C4-2B (cell line): Measurements from ENCODE around the gene PPP6R3.

ENCODE experiments used
- H3K27ac ChIP-seq: fragments of 450-650 bp; 2 replicates; pipeline ENCODE4 v1.5.1; 2017
- CTCF ChIP-seq: fragments of 450-650 bp; conservative IDR thresholded peaks from 2 replicates; pipeline ENCODE4 v1.5.1; 2017; ENCODE audit warnings: mild to moderate bottlenecking
- ZFX ChIP-seq: fragments of 450-650 bp; IDR thresholded peaks from 2 replicates; pipeline ENCODE4 v1.6.1; 2017

The PPP6R3 gene

GRCh38 chr11:68549789-68550484 lies 89.4 kb downstream of the PPP6R3 start:
- H3K27ac ChIP-seq, result no peak overlapping the region

GRCh38 chr11:68550485-68550817 lies 89.9 kb downstream of the PPP6R3 start:
- no peak overlapping the region for H3K27ac ChIP-seq
- TF ChIP-seq CTCF (no peak), ZFX (no peak)

More at GRCh38 chr11:68549789-68550484, 89.4 kb downstream of the PPP6R3 start:
- TF ChIP-seq CTCF (no peak), ZFX (no peak)

- H3K27ac ChIP-seq, result no peak overlapping the region
- no peak for TF ChIP-seq ZFX
- TF ChIP-seq CTCF, result no peak
Measured at GRCh38 chr11:68551223-68551622, 90.7 kb downstream of the PPP6R3 start.

- TF ChIP-seq CTCF (no peak), ZFX (no peak)
- no peak overlapping the region for H3K27ac ChIP-seq
Measured at GRCh38 chr11:68551777-68552176, 91.2 kb downstream of the PPP6R3 start.

GRCh38 chr11:68552542-68552941 lies 92.0 kb downstream of the PPP6R3 start:
- H3K27ac ChIP-seq, result no peak overlapping the region
- TF ChIP-seq CTCF, result no peak
- no peak for TF ChIP-seq ZFX

GRCh38 chr11:68560216-68560615 lies 99.7 kb downstream of the PPP6R3 start:
- no peak overlapping the region for H3K27ac ChIP-seq
- no peak for TF ChIP-seq CTCF

GRCh38 chr11:68563454-68563853 lies 102.9 kb downstream of the PPP6R3 start:
- TF ChIP-seq CTCF, result no peak
- TF ChIP-seq ZFX, result no peak
- H3K27ac ChIP-seq, result no peak overlapping the region
